HepG2 (cell line): ENCODE results near the gene AUTS2. TPM values are rescaled to one million over a fixed set of nuclear protein-coding genes. Genes with fewer than 3 reads are reported as not detected.

Source experiments
- ATAC-seq: fragments of 200-7000 bp; cut with Tn5 transposase; 3 replicates; pipeline ENCODE4 v1.9.1; 2020; ENCODE audit warnings: mild to moderate bottlenecking, moderate library complexity
- BruUV-seq: library from RNA; stranded (reverse); fragments of 400-500 nt; replicated peaks from 2 replicates; lab custom pipeline; 2021; lab: Mats Ljungman, UMichigan
- CTCF ChIA-PET: fragments of 300-600 bp; formaldehyde crosslinking; extraction: SDS; loops from one replicate; lab custom pipeline; 2021; ENCODE audit warnings: low total read pairs, inconsistent platforms, low intra/inter-chr PET ratio; lab: Yijun Ruan, JAX
- POLR2A ChIA-PET: fragments of 350-600 bp; sonication (Branson Sonifier 250); formaldehyde crosslinking; loops from one replicate; lab custom pipeline; 2020; ENCODE audit warnings: antibody characterized with exemption, inconsistent platforms; lab: Yijun Ruan, JAX
- DNase-seq: peaks from one replicate; pipeline ENCODE4 v3.0.0-alpha.2; 2015; ENCODE audit warnings: low spot score
- FAIRE-seq: peaks from 3 replicates; lab custom pipeline; 2011; peaks lifted over from hg19 to GRCh38; lab: Jason Lieb, UNC
- H2AFZ ChIP-seq: one replicate; pipeline ENCODE4 v1.6.1; 2011; ENCODE audit warnings: low read length, inconsistent platforms
- H3K27ac ChIP-seq: fragments of 300-600 bp; 3 replicates; pipeline ENCODE4 v1.8.0; 2011; ENCODE audit warnings: mixed run types, mild to moderate bottlenecking, mixed read lengths, low read length, inconsistent platforms; ENCODE audit not compliant: insufficient read depth; ENCODE audit errors: extremely low read length
- H3K27me3 ChIP-seq, 2 experiments: fragments of 200-600 bp in 1 of 2; 2 replicates in 1 of 2; 3 replicates in 1 of 2; pipeline versions ENCODE4 v1.6.0 to v1.8.0; 2011; ENCODE audit warnings: low read length in 2 of 2, mild to moderate bottlenecking in 2 of 2, moderate library complexity in 2 of 2, inconsistent platforms in 1 of 2; ENCODE audit not compliant: insufficient read depth in 2 of 2, control insufficient read depth in 1 of 2
- H3K36me3 ChIP-seq, 2 experiments: fragments of 200-600 bp in 1 of 2; replicated peaks in 1 of 2; 2 replicates in 1 of 2; 3 replicates in 1 of 2; pipeline versions ENCODE4 v1.5.1 to v1.8.0; 2011; ENCODE audit warnings: low read length in 2 of 2, inconsistent platforms in 1 of 2; ENCODE audit not compliant: insufficient read depth in 2 of 2, control insufficient read depth in 1 of 2
- H3K4me1 ChIP-seq: 2 replicates; pipeline ENCODE4 v1.5.1; 2012; ENCODE audit warnings: low read length, inconsistent platforms; ENCODE audit not compliant: insufficient read depth
- H3K4me2 ChIP-seq: 2 replicates; pipeline ENCODE4 v1.6.0; 2011; ENCODE audit warnings: low read depth, low read length, inconsistent platforms
- H3K4me3 ChIP-seq, 3 experiments: fragments of 200-600 bp in 1 of 3; sonication (generic), shearing (Covaris generic) in 1 of 3; replicated peaks in 1 of 3; 2 replicates each; pipeline ENCODE4 v1.5.1; 2011 to 2016; ENCODE audit warnings: low read length in 3 of 3, inconsistent platforms in 2 of 3, low read depth in 2 of 3, mild to moderate bottlenecking in 2 of 3, control low read depth in 1 of 3, mixed read lengths in 1 of 3; ENCODE audit not compliant: insufficient read depth in 1 of 3
- H3K79me2 ChIP-seq: one replicate; pipeline ENCODE4 v1.6.1; 2011; ENCODE audit warnings: low read length, inconsistent platforms; ENCODE audit not compliant: insufficient read depth
- H3K9ac ChIP-seq: 2 replicates; pipeline ENCODE4 v1.6.0; 2011; ENCODE audit warnings: mild to moderate bottlenecking, low read depth, low read length, inconsistent platforms; ENCODE audit not compliant: insufficient read depth
- H3K9me3 ChIP-seq: 2 replicates; pipeline ENCODE4 v1.5.1; 2012; ENCODE audit warnings: mild to moderate bottlenecking, low read length
- H4K20me1 ChIP-seq: 2 replicates; pipeline ENCODE4 v1.6.0; 2011; ENCODE audit warnings: inconsistent platforms, mild to moderate bottlenecking, low read length, moderate library complexity; ENCODE audit not compliant: insufficient read depth
- CC2D1A ChIP-seq: sonication (generic); formaldehyde crosslinking; IDR thresholded peaks from 2 replicates; pipeline ENCODE4 v1.8.1; 2023; ENCODE audit warnings: mild to moderate bottlenecking, missing genetic modification reagents
- CENPT ChIP-seq: sonication (generic); formaldehyde crosslinking; IDR thresholded peaks from 2 replicates; pipeline ENCODE4 v1.8.0; 2022; ENCODE audit warnings: low read depth, mild to moderate bottlenecking, moderate library complexity, missing genetic modification reagents
- FOXK1 ChIP-seq: sonication (generic); formaldehyde crosslinking; IDR thresholded peaks from 2 replicates; pipeline ENCODE4 v1.4.0; 2020; ENCODE audit warnings: low read depth, missing genetic modification reagents, borderline replicate concordance
- GPN1 ChIP-seq: sonication (generic); formaldehyde crosslinking; IDR thresholded peaks from 2 replicates; pipeline ENCODE4 v1.5.1; 2020; ENCODE audit warnings: missing genetic modification reagents, borderline replicate concordance
- HCFC1 ChIP-seq: fragments of 150-350 bp; IDR thresholded peaks from 2 replicates; pipeline ENCODE4 v1.6.1; 2014; ENCODE audit warnings: low read depth, low read length
- HMG20B ChIP-seq: conservative IDR thresholded peaks from 2 replicates; pipeline ENCODE4 v1.6.1; 2016; ENCODE audit warnings: missing genetic modification reagents, missing compliant biosample characterization
- HNF4G ChIP-seq, 2 experiments: sonication (generic) in 1 of 2; formaldehyde crosslinking in 1 of 2; IDR thresholded peaks; 2 replicates each; pipeline versions ENCODE4 v1.4.0 to v1.6.1; 2011 to 2020; ENCODE audit warnings: borderline replicate concordance in 2 of 2, low read depth in 2 of 2, mild to moderate bottlenecking in 2 of 2, low read length in 1 of 2, missing genetic modification reagents in 1 of 2, moderate library complexity in 1 of 2
- NFYB ChIP-seq: sonication (generic); formaldehyde crosslinking; IDR thresholded peaks from 2 replicates; pipeline ENCODE4 v1.4.0; 2020; ENCODE audit warnings: missing genetic modification reagents
- SMAD3 ChIP-seq: sonication (generic); formaldehyde crosslinking; IDR thresholded peaks from 2 replicates; pipeline ENCODE4 v1.4.0; 2020; ENCODE audit warnings: missing genetic modification reagents
- ZNF274 ChIP-seq: sonication (generic); formaldehyde crosslinking; IDR thresholded peaks from 2 replicates; pipeline ENCODE4 v1.5.1; 2020; ENCODE audit warnings: mild to moderate bottlenecking, missing genetic modification reagents
- ZNF678 ChIP-seq: sonication (generic); formaldehyde crosslinking; IDR thresholded peaks from 2 replicates; pipeline ENCODE4 v1.4.0; 2020; ENCODE audit warnings: mild to moderate bottlenecking, missing genetic modification reagents
- ZNF83 ChIP-seq: sonication (generic); formaldehyde crosslinking; IDR thresholded peaks from 2 replicates; pipeline ENCODE4 v1.4.0; 2020; ENCODE audit warnings: missing genetic modification reagents, mild to moderate bottlenecking, borderline replicate concordance
- WGBS: methylation state at CpG from one replicate; pipeline ENCODE4 v1.1.6; 2017; ENCODE audit warnings: low lambda C conversion rate; 5-methylcytosine and 5-hydroxymethylcytosine counted together
- in situ Hi-C: cut with HindIII; loops from 2 replicates; pipeline ENCODE4 v1.10.0; 2017; ENCODE audit warnings: low pct_unique_long_range_greater_than_20kb; ENCODE audit not compliant: extremely low pct_ligation_motif_present
- intact Hi-C: fragments of 100-400 bp; cut with micrococcal nuclease; formaldehyde crosslinking; loops from one replicate; pipeline ENCODE4 v1.10.0; 2022; ENCODE audit not compliant: unreplicated experiment
- polyA plus RNA-seq, 8 experiments: library from polyadenylated mRNA; depleted of rRNA in 3 of 8; stranded (reverse) in 7 of 8; unstranded in 1 of 8; fragments of >200 nt; fragmentation: Illumina TruSeq in 4 of 8; extraction: Trizol in 4 of 8; gene quantifications; 2 replicates each; pipeline versions ENCODE4 v1.2.1 to v1.2.3, GENCODE V29; 2011 to 2016; ENCODE audit warnings: low read depth in 4 of 8, missing spikeins in 1 of 8, mixed read lengths in 1 of 8; ENCODE audit not compliant: insufficient read depth in 1 of 8
- total RNA-seq, 5 experiments: library from RNA; depleted of rRNA; stranded (reverse); fragments of >200 nt; fragmentation: Illumina TruSeq; extraction: Trizol; gene quantifications; 2 replicates each; pipeline ENCODE4 v1.2.3, GENCODE V29; 2016; ENCODE audit warnings: low read depth in 1 of 5
- TF ChIP-seq, protein P1 (sequence below): IDR thresholded peaks from 2 replicates; pipeline ENCODE4 v1.6.1; 2016
- TF ChIP-seq, protein P2 (sequence below): sonication (generic); formaldehyde crosslinking; IDR thresholded peaks from 2 replicates; pipeline ENCODE4 v1.8.1; 2023; ENCODE audit warnings: missing genetic modification reagents, inconsistent platforms, borderline replicate concordance
- TF ChIP-seq, protein P3 (sequence below): sonication (generic); formaldehyde crosslinking; IDR thresholded peaks from 2 replicates; pipeline ENCODE4 v1.4.0; 2020; ENCODE audit warnings: missing genetic modification reagents; ENCODE audit errors: not compliant biosample characterization

Gene AUTS2
- total and polyA plus RNA-seq, 2 of the 13 experiments (the other 11 are each of a cell fraction or from before 2014, with no cell fraction given) = 0.38 TPM; not detected in 1

DNA sequence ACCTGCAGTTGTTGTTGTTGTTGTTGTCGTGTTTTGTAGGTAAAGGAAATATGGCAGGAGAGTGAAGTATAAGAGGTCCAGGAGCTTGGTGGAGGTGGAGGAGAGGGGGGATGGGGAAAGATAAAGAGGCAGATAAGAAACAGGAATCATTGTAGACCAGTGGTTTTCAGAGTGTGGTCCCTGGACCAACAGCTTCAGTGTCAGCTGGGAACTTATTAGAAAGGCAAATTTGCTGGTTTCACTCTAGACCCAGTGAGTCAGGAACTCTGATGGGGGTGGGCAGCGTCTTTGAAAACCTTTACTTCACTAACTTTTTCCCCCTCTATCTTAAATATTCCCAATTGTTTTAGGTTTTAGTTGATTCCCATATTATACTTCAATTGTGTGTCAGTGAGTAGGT, 241.5 kb downstream of the AUTS2 start (continued):
- TF ChIP-seq HNF4G (IDR thresholded peaks at IDR 0.05; ENCODE audit: borderline replicate concordance, low read depth, low read length) = no peak
- no peak for TF ChIP-seq HNF4G (CRISPR knock-in tag; IDR thresholded peaks at IDR 0.05; ENCODE audit: borderline replicate concordance, low read depth)
- TF ChIP-seq NFYB (CRISPR knock-in tag) = no peak

DNA sequence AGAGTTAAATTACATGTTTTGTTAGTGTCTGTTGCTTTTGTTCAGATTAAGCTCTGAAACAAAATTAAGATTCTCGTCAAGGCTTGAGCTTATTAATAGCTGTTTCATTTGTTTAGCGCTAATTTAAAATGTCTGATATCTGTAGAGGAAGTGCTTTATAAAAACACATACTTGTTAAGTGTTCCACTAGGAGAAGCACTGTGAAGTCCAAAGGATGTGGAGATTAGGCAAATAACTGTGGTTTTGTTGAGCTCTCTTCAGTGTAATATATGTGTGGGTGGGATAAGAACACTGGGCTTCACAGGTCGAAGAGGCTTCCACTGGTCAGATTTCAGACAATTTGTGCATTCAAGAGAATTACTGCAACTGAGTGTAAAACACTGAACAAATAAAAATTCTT, 242.0 kb downstream of the AUTS2 start:
- no peak overlapping the region for H2AFZ ChIP-seq
- no peak for FAIRE-seq
- no TSS peak for BruUV-seq

DNA sequence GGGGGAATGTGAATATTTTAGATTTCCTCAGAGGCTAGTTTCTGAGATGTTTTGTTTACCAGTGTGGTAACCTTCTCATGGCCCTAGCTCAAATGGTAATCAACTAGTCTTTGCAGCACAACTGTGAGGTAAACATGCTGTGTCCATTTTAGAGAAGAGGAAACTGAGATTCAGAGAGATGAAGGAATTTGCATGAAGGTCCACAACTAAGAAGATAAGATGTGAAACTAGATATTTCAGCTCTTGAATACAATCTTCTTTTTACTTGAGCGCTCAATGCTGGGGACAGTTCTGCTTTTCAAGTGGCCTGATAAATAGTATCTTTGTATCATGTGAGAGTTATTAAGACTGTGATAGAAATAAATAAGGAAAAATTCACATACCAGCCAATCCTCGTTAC, 245.4 kb downstream of the AUTS2 start:
- Histone ChIP-seq H3K27me3 (no peaks in the 10 kb centered on the region), H3K79me2 (no peaks in the 10 kb centered on the region), H3K9ac (no peak overlapping the region), H4K20me1 (no peaks in the 10 kb centered on the region), H3K4me2 (no peak overlapping the region), H3K4me3 (no peak overlapping the region), H3K9me3 (no peaks in the 10 kb centered on the region), H3K4me1 (no peaks in the 10 kb centered on the region), H2AFZ (no peak overlapping the region), H3K27ac (no peak overlapping the region), H3K36me3 (no peaks in the 10 kb centered on the region)
- FAIRE-seq (no peak), DNase-seq (no peak), ATAC-seq (no peak)
- 47% methylated on average over 2 of the region's 2 CpGs for WGBS
- no TSS peak for BruUV-seq
- in situ Hi-C loops (no loop called here), intact Hi-C loops (no loop called here)
- ChIA-PET CTCF (no interaction called here), POLR2A (no interaction called here)
- no peak for TF ChIP-seq ZNF678 (CRISPR knock-in tag)
- TF ChIP-seq, protein P1, sequence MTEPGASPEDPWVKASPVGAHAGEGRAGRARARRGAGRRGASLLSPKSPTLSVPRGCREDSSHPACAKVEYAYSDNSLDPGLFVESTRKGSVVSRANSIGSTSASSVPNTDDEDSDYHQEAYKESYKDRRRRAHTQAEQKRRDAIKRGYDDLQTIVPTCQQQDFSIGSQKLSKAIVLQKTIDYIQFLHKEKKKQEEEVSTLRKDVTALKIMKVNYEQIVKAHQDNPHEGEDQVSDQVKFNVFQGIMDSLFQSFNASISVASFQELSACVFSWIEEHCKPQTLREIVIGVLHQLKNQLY = no peak
- no peak for TF ChIP-seq SMAD3
- TF ChIP-seq ZNF83 = no peak
- TF ChIP-seq, protein P2, sequence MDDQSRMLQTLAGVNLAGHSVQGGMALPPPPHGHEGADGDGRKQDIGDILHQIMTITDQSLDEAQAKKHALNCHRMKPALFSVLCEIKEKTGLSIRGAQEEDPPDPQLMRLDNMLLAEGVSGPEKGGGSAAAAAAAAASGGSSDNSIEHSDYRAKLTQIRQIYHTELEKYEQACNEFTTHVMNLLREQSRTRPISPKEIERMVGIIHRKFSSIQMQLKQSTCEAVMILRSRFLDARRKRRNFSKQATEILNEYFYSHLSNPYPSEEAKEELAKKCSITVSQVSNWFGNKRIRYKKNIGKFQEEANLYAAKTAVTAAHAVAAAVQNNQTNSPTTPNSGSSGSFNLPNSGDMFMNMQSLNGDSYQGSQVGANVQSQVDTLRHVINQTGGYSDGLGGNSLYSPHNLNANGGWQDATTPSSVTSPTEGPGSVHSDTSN (CRISPR knock-in tag) = no peak
- TF ChIP-seq ZNF274 (CRISPR knock-in tag) = no peak
- TF ChIP-seq CENPT = no peak
- TF ChIP-seq HMG20B (CRISPR knock-in tag) = no peak

More for the DNA sequence above, 242.0 kb downstream of the AUTS2 start:
- no peak for TF ChIP-seq FOXK1
- TF ChIP-seq HCFC1 = no peak
- no peak for TF ChIP-seq GPN1
- TF ChIP-seq CC2D1A (CRISPR knock-in tag) = no peak
- TF ChIP-seq, protein P3, sequence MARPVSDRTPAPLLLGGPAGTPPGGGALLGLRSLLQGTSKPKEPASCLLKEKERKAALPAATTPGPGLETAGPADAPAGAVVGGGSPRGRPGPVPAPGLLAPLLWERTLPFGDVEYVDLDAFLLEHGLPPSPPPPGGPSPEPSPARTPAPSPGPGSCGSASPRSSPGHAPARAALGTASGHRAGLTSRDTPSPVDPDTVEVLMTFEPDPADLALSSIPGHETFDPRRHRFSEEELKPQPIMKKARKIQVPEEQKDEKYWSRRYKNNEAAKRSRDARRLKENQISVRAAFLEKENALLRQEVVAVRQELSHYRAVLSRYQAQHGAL = no peak
- TF ChIP-seq, all 625 proteins: peak for 0
- DNase-seq (no peak), ATAC-seq (no peak)
- WGBS = 35% methylated on average over 3 of the region's 3 CpGs
- H3K4me1 ChIP-seq = no peaks in the 10 kb centered on the region
- no peaks in the 10 kb centered on the region for H3K79me2 ChIP-seq
- no peak overlapping the region for H3K27ac ChIP-seq
- no peak overlapping the region for H3K4me3 ChIP-seq
- no peaks in the 10 kb centered on the region for H3K27me3 ChIP-seq
- ChIA-PET CTCF (no interaction called here), POLR2A (no interaction called here)
- H3K4me2 ChIP-seq = no peak overlapping the region
- no peaks in the 10 kb centered on the region for H4K20me1 ChIP-seq
- H3K36me3 ChIP-seq = no peaks in the 10 kb centered on the region
- intact Hi-C loops (no loop called here), in situ Hi-C loops (no loop called here)
- H3K9ac ChIP-seq = no peak overlapping the region
- H3K9me3 ChIP-seq = no peaks in the 10 kb centered on the region
